MV-4-11 (cell line): ENCODE data around the gene BPIFB2.

ENCODE experiments used
- DNase-seq: peaks from one replicate; lab custom pipeline; 2025; lab: John Stamatoyannopoulos, UW

Gene BPIFB2

DNA sequence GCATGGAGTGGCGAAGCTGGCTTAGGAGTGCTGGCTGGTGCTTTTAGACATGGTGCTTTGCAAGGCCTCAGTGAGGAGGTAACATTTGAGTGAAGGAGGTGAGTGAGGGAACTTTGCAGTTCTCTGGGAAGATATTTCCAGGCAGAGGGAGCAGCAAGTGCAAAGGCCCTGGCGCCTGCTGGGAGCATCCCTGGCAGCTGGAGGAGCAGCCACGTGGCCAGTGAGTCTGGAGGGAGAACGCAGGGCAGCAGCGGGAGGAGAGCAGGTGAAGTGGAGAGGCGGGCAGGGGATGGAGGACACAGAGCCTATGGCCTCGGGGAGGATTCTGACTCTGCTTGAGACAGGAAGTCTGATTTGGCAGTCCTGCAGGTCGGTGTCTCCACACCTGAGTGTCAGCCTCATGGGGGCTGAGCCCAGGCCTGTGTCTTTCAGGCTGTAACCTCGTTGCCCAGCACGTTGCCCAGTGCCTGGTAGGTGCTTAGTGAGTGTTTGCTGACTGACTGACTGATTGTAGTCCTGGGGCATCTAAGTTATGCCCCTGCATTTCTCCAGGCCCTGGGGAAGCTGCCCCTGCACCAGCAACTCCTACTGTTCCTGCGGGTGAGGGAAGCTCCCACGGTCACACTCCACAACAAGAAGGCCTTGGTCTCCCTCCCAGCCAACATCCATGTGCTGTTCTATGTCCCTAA lies 60.9 kb downstream of the BPIFB2 start:
- no peak for DNase-seq

DNA sequence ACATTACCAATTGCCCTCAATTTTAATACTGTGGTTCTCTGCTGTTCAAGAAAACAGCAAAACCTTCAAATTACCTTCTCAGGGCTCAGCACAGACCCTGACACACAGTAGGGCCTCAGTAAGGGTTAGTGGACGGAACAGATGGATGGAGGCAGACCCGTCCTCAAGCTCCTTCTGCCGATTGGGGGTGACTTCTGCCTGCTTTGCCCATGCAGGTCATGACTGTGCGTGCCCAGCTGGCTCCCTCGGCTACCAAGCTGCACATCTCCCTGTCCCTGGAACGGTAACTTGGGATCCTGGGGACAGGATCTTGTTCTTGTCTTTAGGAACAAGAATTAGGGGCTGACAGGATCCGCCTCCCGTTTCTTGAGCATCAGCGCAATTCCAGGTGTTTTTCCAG lies 62.2 kb downstream of the BPIFB2 start:
- DNase-seq: no peak

DNA sequence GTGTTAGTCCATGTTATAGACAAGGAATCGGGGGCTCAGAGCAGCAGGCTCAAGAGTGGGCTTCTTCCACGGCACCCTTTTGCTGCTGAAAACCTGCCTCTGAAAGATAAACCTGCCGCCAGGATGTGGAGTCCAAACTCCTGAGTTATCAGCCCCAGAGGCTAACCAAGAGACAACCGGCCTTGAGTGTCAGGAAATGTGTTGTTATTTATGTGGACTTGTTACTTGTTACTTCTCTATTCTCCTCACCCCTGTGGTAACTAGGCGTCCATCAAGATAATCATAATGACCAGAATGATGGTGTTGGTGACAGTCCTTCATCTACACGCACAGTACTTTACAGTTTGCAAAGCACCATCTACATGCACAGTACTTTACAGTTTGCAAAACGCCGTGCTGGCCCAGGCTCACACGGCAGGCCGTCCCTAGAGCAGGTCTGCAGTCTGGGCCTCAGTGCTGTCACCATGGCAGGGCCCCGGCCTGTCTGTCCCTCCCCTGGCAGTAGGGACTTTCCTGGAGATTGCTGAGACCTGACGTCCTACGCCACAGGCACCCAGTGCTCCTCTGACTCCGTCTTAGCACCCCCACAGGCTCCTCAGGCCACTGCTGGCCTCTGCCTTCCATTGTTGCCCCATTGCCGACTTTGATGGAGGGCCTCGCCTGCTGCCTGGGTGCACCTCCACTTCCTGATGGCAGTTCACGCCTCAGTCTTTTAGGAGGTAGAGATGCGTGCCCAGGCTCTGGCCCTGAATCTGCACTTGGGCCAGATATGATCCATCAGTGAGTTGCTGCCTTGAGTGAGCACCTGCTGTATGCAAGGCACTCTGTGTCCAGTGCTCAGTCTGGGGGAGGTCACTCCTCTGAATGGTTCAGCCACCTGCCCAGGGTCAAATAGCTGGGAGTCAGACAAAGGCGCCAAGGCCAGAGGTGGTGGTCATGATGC lies 62.9 kb downstream of the BPIFB2 start:
- DNase-seq: no peak

DNA sequence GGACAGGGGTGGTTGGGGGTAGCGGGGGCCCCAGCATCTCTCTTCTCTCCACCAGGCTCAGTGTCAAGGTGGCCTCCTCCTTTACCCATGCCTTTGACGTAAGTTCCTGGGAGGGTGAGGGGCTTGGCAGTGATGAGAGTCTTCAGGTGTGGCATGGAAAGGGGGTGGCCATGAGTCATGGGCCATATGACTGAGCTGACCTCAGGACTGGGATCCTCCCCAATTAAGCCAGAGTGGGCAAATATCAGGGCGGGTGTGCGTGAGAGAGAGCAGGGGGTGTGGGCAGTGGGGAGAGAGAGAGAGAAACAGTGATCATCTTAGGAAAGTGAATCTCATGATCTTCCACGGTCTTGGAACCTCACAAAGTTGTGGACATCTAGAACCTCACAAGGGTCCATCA lies 63.7 kb downstream of the BPIFB2 start:
- DNase-seq: no peak

DNA sequence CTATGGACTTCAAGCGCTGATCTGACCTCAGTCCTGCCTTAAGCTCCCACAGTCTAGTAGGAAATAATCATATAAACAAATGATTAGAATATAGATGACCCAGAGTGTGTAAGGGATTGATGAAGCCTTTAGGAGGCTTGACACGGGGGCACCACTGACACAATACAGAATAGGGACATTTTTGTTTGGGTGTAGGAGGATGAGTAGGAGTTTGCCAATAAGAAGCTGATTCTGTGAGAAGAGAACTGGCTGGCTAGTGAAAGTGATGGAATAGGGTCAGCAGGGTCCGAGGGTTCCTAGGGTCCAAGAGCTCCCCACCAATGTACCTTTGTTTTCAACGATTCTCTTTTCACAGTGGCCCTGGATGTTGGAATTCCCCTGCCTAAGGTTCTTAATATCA lies 64.9 kb downstream of the BPIFB2 start:
- no peak for DNase-seq

DNA sequence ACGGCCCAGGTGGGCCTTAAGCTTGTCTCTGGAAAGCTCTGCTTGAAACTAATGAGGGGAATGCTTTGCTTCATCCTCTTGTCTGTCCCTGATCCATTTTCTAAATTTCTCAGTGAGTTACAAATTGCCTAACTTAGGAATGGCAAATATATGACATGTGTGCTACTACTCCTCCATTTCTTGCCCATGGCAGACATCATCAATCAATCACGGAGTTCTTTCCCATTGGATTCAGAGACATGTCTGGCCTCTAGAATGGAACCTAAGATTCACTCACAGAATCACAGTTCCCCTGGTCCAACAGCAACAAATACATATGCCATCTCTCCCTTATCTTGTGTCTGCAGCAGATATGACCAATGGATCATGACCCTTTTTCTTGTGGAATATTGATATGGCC lies 65.3 kb downstream of the BPIFB2 start:
- DNase-seq: no peak
